Vagina (tissue), 2 donors: Measurements from ENCODE around the gene RBM24.

ENCODE experiments used
- POLR2A ChIP-seq, 2 donors: fragments of 450-650 bp; IDR thresholded peaks; one replicate each; pipeline ENCODE4 v1.6.1; 2017; ENCODE audit warnings: antibody characterized with exemption in 2 of 2, mild to moderate bottlenecking in 2 of 2, moderate library complexity in 2 of 2
- POLR2AphosphoS5 ChIP-seq, 2 donors: sonication (generic); formaldehyde crosslinking; IDR thresholded peaks; one replicate each; pipeline ENCODE4 v1.9.0; 2017; ENCODE audit warnings: antibody characterized with exemption in 2 of 2, mild to moderate bottlenecking in 2 of 2, low read depth in 1 of 2; ENCODE audit not compliant: insufficient read depth in 1 of 2
- TF ChIP-seq, protein P1 (sequence below), 3 experiments: fragments of 450-650 bp in 2 of 3; fragments of 200-600 bp in 1 of 3; sonication (generic) in 1 of 3; IDR thresholded peaks; one replicate each; pipeline ENCODE4 v1.5.1; 2017 to 2019; ENCODE audit warnings: antibody characterized with exemption in 3 of 3, mild to moderate bottlenecking in 2 of 3, moderate library complexity in 2 of 3

DNA sequence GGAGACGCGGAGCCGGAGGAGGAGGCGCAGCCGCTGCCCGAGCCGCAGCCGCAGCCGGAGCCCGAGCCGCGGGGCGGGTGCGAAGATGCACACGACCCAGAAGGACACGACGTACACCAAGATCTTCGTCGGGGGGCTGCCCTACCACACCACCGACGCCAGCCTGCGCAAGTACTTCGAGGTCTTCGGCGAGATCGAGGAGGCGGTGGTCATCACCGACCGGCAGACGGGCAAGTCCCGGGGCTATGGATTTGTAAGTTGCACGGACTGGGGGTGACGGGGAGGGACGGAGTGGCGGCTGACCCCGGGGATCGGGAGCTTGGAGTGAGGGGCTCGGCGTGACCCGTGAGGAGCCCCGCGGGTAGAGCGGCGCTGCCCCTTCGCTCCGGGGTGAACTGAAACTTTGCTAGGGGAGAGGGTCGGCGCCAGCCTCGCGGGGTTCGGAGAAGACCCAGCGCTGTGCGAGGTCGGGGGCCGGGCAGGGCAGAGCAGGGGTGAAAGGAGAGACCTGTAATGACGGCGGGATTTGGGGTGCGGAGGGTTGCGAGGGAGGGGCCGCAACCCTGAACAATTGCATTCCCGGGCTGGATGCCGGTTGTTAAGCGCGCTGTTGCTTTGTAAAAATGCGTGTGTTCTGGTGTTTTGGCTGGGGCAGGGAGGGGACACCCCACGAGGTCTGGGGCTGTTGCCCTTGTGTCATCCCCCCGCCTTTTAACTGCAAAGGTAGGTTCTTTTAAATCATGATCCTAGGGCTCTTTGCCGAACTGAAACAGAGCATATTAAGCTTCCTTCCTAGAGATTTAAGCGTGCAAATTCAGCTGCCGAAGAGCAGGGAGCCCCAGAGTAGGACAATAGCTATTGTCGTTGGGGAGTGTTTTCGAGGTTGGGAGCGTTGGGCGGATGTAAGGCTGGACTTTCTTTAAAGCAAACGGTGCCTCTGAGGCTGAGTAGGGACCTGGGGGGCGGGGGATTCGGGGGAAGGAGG lies 628 bp downstream of the RBM24 start:
- TF ChIP-seq, protein P1, sequence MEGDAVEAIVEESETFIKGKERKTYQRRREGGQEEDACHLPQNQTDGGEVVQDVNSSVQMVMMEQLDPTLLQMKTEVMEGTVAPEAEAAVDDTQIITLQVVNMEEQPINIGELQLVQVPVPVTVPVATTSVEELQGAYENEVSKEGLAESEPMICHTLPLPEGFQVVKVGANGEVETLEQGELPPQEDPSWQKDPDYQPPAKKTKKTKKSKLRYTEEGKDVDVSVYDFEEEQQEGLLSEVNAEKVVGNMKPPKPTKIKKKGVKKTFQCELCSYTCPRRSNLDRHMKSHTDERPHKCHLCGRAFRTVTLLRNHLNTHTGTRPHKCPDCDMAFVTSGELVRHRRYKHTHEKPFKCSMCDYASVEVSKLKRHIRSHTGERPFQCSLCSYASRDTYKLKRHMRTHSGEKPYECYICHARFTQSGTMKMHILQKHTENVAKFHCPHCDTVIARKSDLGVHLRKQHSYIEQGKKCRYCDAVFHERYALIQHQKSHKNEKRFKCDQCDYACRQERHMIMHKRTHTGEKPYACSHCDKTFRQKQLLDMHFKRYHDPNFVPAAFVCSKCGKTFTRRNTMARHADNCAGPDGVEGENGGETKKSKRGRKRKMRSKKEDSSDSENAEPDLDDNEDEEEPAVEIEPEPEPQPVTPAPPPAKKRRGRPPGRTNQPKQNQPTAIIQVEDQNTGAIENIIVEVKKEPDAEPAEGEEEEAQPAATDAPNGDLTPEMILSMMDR (IDR thresholded peaks at IDR 0.05), result no peak
- TF ChIP-seq POLR2A (IDR thresholded peaks at IDR 0.05), result no peak
- TF ChIP-seq POLR2AphosphoS5 (IDR thresholded peaks at IDR 0.05; ENCODE audit: insufficient read depth in 1 of 2, low read depth in 1 of 2), result peak in 1 of 2 donors; percentile 42
